SK-N-SH treated with all-trans-retinoic acid at 6 μM for 48 hours (cell line): ENCODE data around the gene SLC10A3.

Experiments used
- ARNTL ChIP-seq: fragments of 450-650 bp; formaldehyde crosslinking; IDR thresholded peaks from 2 replicates; pipeline ENCODE4 v1.5.0; 2020; ENCODE audit warnings: low read depth, mild to moderate bottlenecking, moderate library complexity, borderline replicate concordance
- BACH2 ChIP-seq: fragments of 250-450 bp; sonication (Bioruptor Pico); IDR thresholded peaks from 2 replicates; pipeline ENCODE4 v1.9.0; 2021; ENCODE audit warnings: mild to moderate bottlenecking, borderline replicate concordance
- OSR1 ChIP-seq: fragments of 250-450 bp; sonication (Bioruptor Pico); IDR thresholded peaks from 2 replicates; pipeline ENCODE4 v1.8.0; 2022; ENCODE audit warnings: moderate library complexity, mild to moderate bottlenecking, inconsistent platforms
- PATZ1 ChIP-seq: fragments of 250-450 bp; sonication (Bioruptor Pico); IDR thresholded peaks from 2 replicates; pipeline ENCODE4 v1.8.0; 2020; ENCODE audit warnings: mild to moderate bottlenecking, moderate library complexity, borderline replicate concordance
- RARB ChIP-seq: fragments of 250-450 bp; sonication (Bioruptor Pico); IDR thresholded peaks from 2 replicates; pipeline ENCODE4 v1.8.0; 2021; ENCODE audit warnings: mild to moderate bottlenecking, moderate library complexity

- no peak for TF ChIP-seq PATZ1 (CRISPR knock-in tag)
- no peak for TF ChIP-seq RARB (CRISPR knock-in tag)
- TF ChIP-seq OSR1 (CRISPR knock-in tag): no peak
- no peak for TF ChIP-seq ARNTL
- TF ChIP-seq BACH2 (CRISPR knock-in tag): no peak
Measured at GRCh38 chrX:154443479-154443910, 46.9 kb downstream of the SLC10A3 start.
